Testis (tissue), 2 donors: ENCODE data around the gene PORCN.
"Not testable (repeated sequence)": the region's sequence is repeated elsewhere in the genome, so short reads cannot be mapped to it uniquely, and the experiment has no call there.

Experiments used
- POLR2A ChIP-seq: fragments of 450-650 bp; IDR thresholded peaks from one replicate; pipeline ENCODE4 v1.6.1; 2017; ENCODE audit warnings: antibody characterized with exemption, mild to moderate bottlenecking, moderate library complexity
- TF ChIP-seq, protein P1 (sequence below), 3 experiments: fragments of 450-650 bp in 2 of 3; fragments of 200-600 bp in 1 of 3; sonication (generic) in 1 of 3; IDR thresholded peaks; one replicate each; pipeline ENCODE4 v1.5.1; 2016 to 2019; ENCODE audit warnings: antibody characterized with exemption in 3 of 3, mild to moderate bottlenecking in 2 of 3, moderate library complexity in 1 of 3

GRCh38 chrX:48525853-48526252 lies 17.1 kb downstream of the PORCN start:
- TF ChIP-seq, protein P1, sequence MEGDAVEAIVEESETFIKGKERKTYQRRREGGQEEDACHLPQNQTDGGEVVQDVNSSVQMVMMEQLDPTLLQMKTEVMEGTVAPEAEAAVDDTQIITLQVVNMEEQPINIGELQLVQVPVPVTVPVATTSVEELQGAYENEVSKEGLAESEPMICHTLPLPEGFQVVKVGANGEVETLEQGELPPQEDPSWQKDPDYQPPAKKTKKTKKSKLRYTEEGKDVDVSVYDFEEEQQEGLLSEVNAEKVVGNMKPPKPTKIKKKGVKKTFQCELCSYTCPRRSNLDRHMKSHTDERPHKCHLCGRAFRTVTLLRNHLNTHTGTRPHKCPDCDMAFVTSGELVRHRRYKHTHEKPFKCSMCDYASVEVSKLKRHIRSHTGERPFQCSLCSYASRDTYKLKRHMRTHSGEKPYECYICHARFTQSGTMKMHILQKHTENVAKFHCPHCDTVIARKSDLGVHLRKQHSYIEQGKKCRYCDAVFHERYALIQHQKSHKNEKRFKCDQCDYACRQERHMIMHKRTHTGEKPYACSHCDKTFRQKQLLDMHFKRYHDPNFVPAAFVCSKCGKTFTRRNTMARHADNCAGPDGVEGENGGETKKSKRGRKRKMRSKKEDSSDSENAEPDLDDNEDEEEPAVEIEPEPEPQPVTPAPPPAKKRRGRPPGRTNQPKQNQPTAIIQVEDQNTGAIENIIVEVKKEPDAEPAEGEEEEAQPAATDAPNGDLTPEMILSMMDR (IDR thresholded peaks at IDR 0.05) = not testable (repeated sequence)
- TF ChIP-seq POLR2A = not testable (repeated sequence)
